ENCODE data around the gene MED19. TPM values are rescaled to one million over a fixed set of nuclear protein-coding genes. Genes with fewer than 3 reads are reported as not detected.

MED19 gene
- polyA plus RNA-seq (2012; ENCODE audit: low read depth, missing spikeins) = 13.9 TPM

GRCh38 chr11:57711414-57712255 lies at the start of gene MED19:
Gene MED19, minus strand, starts transcription at chr11:57712215. Its CDS starts 36 bp downstream, at chr11:57712179.
- TF ChIP-seq SPI1 (IDR thresholded peaks at IDR 0.05; ENCODE audit: low read depth, low read length) (no peak), POU2F2 (IDR thresholded peaks at IDR 0.05; ENCODE audit: low read depth, low read length) (peak; percentile 72; the same call in 1 of the 2 replicates), POLR2AphosphoS5 (IDR thresholded peaks at IDR 0.05; ENCODE audit: low read depth, low read length) (peak; percentile 30; the same call in 1 of the 2 replicates)
- no peak for FAIRE-seq
- DNase-seq (ENCODE audit: insufficient read length, low spot score) = peak; percentile 56

- TF ChIP-seq TAF1 (IDR thresholded peaks at IDR 0.05; ENCODE audit: low read depth, low read length) (no peak), POU2F2 (IDR thresholded peaks at IDR 0.05; ENCODE audit: low read depth, low read length) (no peak), POLR2A (IDR thresholded peaks at IDR 0.05; ENCODE audit: low read depth, low read length) (no peak), POLR2AphosphoS5 (IDR thresholded peaks at IDR 0.05; ENCODE audit: low read depth, low read length) (no peak), PAX5 (IDR thresholded peaks at IDR 0.05; ENCODE audit: insufficient read depth, low read length, severe bottlenecking) (no peak), SPI1 (IDR thresholded peaks at IDR 0.05; ENCODE audit: low read depth, low read length) (no peak)
- FAIRE-seq (no peak), DNase-seq (ENCODE audit: insufficient read length, low spot score) (no peak)
These were observed 46.2 kb upstream of the MED19 start for GRCh38 chr11:57758174-57758573.

GRCh38 chr11:57752954-57753353 lies 40.9 kb upstream of the MED19 start:
- TF ChIP-seq SPI1 (IDR thresholded peaks at IDR 0.05; ENCODE audit: low read depth, low read length) (no peak), PAX5 (IDR thresholded peaks at IDR 0.05; ENCODE audit: insufficient read depth, low read length, severe bottlenecking) (no peak), POU2F2 (IDR thresholded peaks at IDR 0.05; ENCODE audit: low read depth, low read length) (no peak), POLR2A (IDR thresholded peaks at IDR 0.05; ENCODE audit: low read depth, low read length) (no peak), TAF1 (IDR thresholded peaks at IDR 0.05; ENCODE audit: low read depth, low read length) (no peak), POLR2AphosphoS5 (IDR thresholded peaks at IDR 0.05; ENCODE audit: low read depth, low read length) (no peak)
- FAIRE-seq (no peak), DNase-seq (ENCODE audit: insufficient read length, low spot score) (no peak)

GRCh38 chr11:57751676-57752253 lies 39.8 kb upstream of the MED19 start, which contains the start of gene BTBD18:
Gene BTBD18, minus strand, starts transcription at chr11:57751819. Its CDS starts 631 bp downstream, at chr11:57751188.
- FAIRE-seq (no peak), DNase-seq (ENCODE audit: insufficient read length, low spot score) (no peak)
- no peak for TF ChIP-seq POLR2A (IDR thresholded peaks at IDR 0.05; ENCODE audit: low read depth, low read length)
- TF ChIP-seq POLR2AphosphoS5 (IDR thresholded peaks at IDR 0.05; ENCODE audit: low read depth, low read length) = no peak
- no peak for TF ChIP-seq POU2F2 (IDR thresholded peaks at IDR 0.05; ENCODE audit: low read depth, low read length)
- TF ChIP-seq SPI1 (IDR thresholded peaks at IDR 0.05; ENCODE audit: low read depth, low read length) = no peak
- no peak for TF ChIP-seq PAX5 (IDR thresholded peaks at IDR 0.05; ENCODE audit: insufficient read depth, low read length, severe bottlenecking)
- TF ChIP-seq TAF1 (IDR thresholded peaks at IDR 0.05; ENCODE audit: low read depth, low read length) = no peak

GRCh38 chr11:57751176-57751575 lies 39.2 kb upstream of the MED19 start:
- DNase-seq (ENCODE audit: insufficient read length, low spot score) (no peak), FAIRE-seq (no peak)

GRCh38 chr11:57746920-57747319 lies 34.9 kb upstream of the MED19 start:
- no peak for FAIRE-seq
- TF ChIP-seq SPI1 (IDR thresholded peaks at IDR 0.05; ENCODE audit: low read depth, low read length) = no peak
- TF ChIP-seq POLR2A (IDR thresholded peaks at IDR 0.05; ENCODE audit: low read depth, low read length) = no peak
- no peak for TF ChIP-seq POLR2AphosphoS5 (IDR thresholded peaks at IDR 0.05; ENCODE audit: low read depth, low read length)
- TF ChIP-seq PAX5 (IDR thresholded peaks at IDR 0.05; ENCODE audit: insufficient read depth, low read length, severe bottlenecking) = no peak
- no peak for TF ChIP-seq TAF1 (IDR thresholded peaks at IDR 0.05; ENCODE audit: low read depth, low read length)
- no peak for TF ChIP-seq POU2F2 (IDR thresholded peaks at IDR 0.05; ENCODE audit: low read depth, low read length)
- no peak for DNase-seq (ENCODE audit: insufficient read length, low spot score)

More at GRCh38 chr11:57751176-57751575, 39.2 kb upstream of the MED19 start:
- TF ChIP-seq PAX5 (IDR thresholded peaks at IDR 0.05; ENCODE audit: insufficient read depth, low read length, severe bottlenecking) (no peak), POLR2A (IDR thresholded peaks at IDR 0.05; ENCODE audit: low read depth, low read length) (no peak), SPI1 (IDR thresholded peaks at IDR 0.05; ENCODE audit: low read depth, low read length) (no peak), POLR2AphosphoS5 (IDR thresholded peaks at IDR 0.05; ENCODE audit: low read depth, low read length) (no peak), POU2F2 (IDR thresholded peaks at IDR 0.05; ENCODE audit: low read depth, low read length) (no peak), TAF1 (IDR thresholded peaks at IDR 0.05; ENCODE audit: low read depth, low read length) (no peak)

GRCh38 chr11:57745206-57745605 lies 33.2 kb upstream of the MED19 start:
- no peak for FAIRE-seq
- no peak for DNase-seq (ENCODE audit: insufficient read length, low spot score)
- no peak for TF ChIP-seq POU2F2 (IDR thresholded peaks at IDR 0.05; ENCODE audit: low read depth, low read length)
- TF ChIP-seq SPI1 (IDR thresholded peaks at IDR 0.05; ENCODE audit: low read depth, low read length) = no peak
- no peak for TF ChIP-seq PAX5 (IDR thresholded peaks at IDR 0.05; ENCODE audit: insufficient read depth, low read length, severe bottlenecking)
- TF ChIP-seq POLR2A (IDR thresholded peaks at IDR 0.05; ENCODE audit: low read depth, low read length) = no peak
- TF ChIP-seq TAF1 (IDR thresholded peaks at IDR 0.05; ENCODE audit: low read depth, low read length) = no peak
- TF ChIP-seq POLR2AphosphoS5 (IDR thresholded peaks at IDR 0.05; ENCODE audit: low read depth, low read length) = no peak

GRCh38 chr11:57744357-57744756 lies 32.3 kb upstream of the MED19 start:
- TF ChIP-seq POU2F2 (IDR thresholded peaks at IDR 0.05; ENCODE audit: low read depth, low read length) = no peak
- TF ChIP-seq PAX5 (IDR thresholded peaks at IDR 0.05; ENCODE audit: insufficient read depth, low read length, severe bottlenecking) = no peak
- TF ChIP-seq TAF1 (IDR thresholded peaks at IDR 0.05; ENCODE audit: low read depth, low read length) = no peak
- TF ChIP-seq SPI1 (IDR thresholded peaks at IDR 0.05; ENCODE audit: low read depth, low read length) = no peak
- TF ChIP-seq POLR2AphosphoS5 (IDR thresholded peaks at IDR 0.05; ENCODE audit: low read depth, low read length) = peak; percentile 44; the same call in 1 of the 2 replicates
- peak; percentile 76 for TF ChIP-seq POLR2A (IDR thresholded peaks at IDR 0.05; ENCODE audit: low read depth, low read length)
- no peak for DNase-seq (ENCODE audit: insufficient read length, low spot score)
- no peak for FAIRE-seq

- no peak for DNase-seq (ENCODE audit: insufficient read length, low spot score)
- no peak for TF ChIP-seq POLR2A (IDR thresholded peaks at IDR 0.05; ENCODE audit: low read depth, low read length)
- TF ChIP-seq PAX5 (IDR thresholded peaks at IDR 0.05; ENCODE audit: insufficient read depth, low read length, severe bottlenecking) = no peak
- TF ChIP-seq POLR2AphosphoS5 (IDR thresholded peaks at IDR 0.05; ENCODE audit: low read depth, low read length) = no peak
- 0 out of 2 replicates have a peak, but pooled peaks have one; percentile 17 for TF ChIP-seq SPI1 (IDR thresholded peaks at IDR 0.05; ENCODE audit: low read depth, low read length)
- FAIRE-seq = no peak
These were observed 30.1 kb upstream of the MED19 start for GRCh38 chr11:57742087-57742452.
